Tibial nerve (tissue), 4 donors: Measurements from ENCODE around the gene MSH6. TPM values are rescaled to one million over a fixed set of nuclear protein-coding genes. Genes with fewer than 3 reads are reported as not detected.

ENCODE experiments used
- DNase-seq, 2 donors: peaks; one replicate each; pipeline ENCODE4 v3.0.0-alpha.2; 2019; ENCODE audit warnings: low spot score in 2 of 2
- H3K27ac ChIP-seq, 4 donors: fragments of 200-600 bp; sonication (generic) in 3 of 4; one replicate each; pipeline ENCODE4 v1.5.1; 2017 to 2019; ENCODE audit warnings: mild to moderate bottlenecking in 1 of 4
- H3K27me3 ChIP-seq, 2 donors: fragments of 200-600 bp; sonication (generic) in 1 of 2; one replicate each; pipeline versions ENCODE4 v1.5.1 to v1.6.0; 2017 to 2019
- H3K36me3 ChIP-seq, 3 donors: fragments of 200-600 bp; sonication (generic); one replicate each; pipeline ENCODE4 v1.5.1; 2018 to 2019
- H3K4me1 ChIP-seq, 4 donors: fragments of 200-600 bp; sonication (generic) in 3 of 4; one replicate each; pipeline ENCODE4 v1.5.1; 2017 to 2019
- H3K4me3 ChIP-seq, 4 donors: fragments of 200-600 bp; sonication (generic) in 3 of 4; one replicate each; pipeline ENCODE4 v1.5.1; 2017 to 2019; ENCODE audit warnings: mild to moderate bottlenecking in 1 of 4, moderate library complexity in 1 of 4
- H3K9me3 ChIP-seq, 4 donors: fragments of 200-600 bp; sonication (generic) in 3 of 4; one replicate each; pipeline ENCODE4 v1.5.1; 2017 to 2019
- EP300 ChIP-seq, 2 donors: sonication (generic); formaldehyde crosslinking; IDR thresholded peaks; one replicate each; pipeline ENCODE4 v1.6.1; 2017; ENCODE audit warnings: antibody characterized with exemption in 2 of 2, mild to moderate bottlenecking in 1 of 2
- POLR2A ChIP-seq, 2 donors: fragments of 450-650 bp; IDR thresholded peaks; one replicate each; pipeline ENCODE4 v1.6.1; 2017; ENCODE audit warnings: antibody characterized with exemption in 2 of 2, mild to moderate bottlenecking in 2 of 2, moderate library complexity in 2 of 2
- WGBS, 2 donors: methylation state at CpG; one replicate each; pipeline ENCODE4 v1.1.5; 2018; 5-methylcytosine and 5-hydroxymethylcytosine counted together
- total RNA-seq, 4 donors: library from RNA; depleted of rRNA; stranded (reverse); fragments of >200 nt; gene quantifications; one replicate each; pipeline ENCODE4 v1.1.0, GENCODE V29; 2016
- TF ChIP-seq, protein P1 (sequence below), 5 experiments: fragments of 200-600 bp in 3 of 5; fragments of 450-650 bp in 2 of 5; sonication (generic) in 3 of 5; IDR thresholded peaks; one replicate each; pipeline ENCODE4 v1.5.1; 2016 to 2019; ENCODE audit warnings: antibody characterized with exemption in 5 of 5, mild to moderate bottlenecking in 3 of 5, moderate library complexity in 2 of 5

Gene MSH6
- total RNA-seq, 4 donors from 2014 or later: 32.1 to 43.5 (median 37.6) TPM

DNA sequence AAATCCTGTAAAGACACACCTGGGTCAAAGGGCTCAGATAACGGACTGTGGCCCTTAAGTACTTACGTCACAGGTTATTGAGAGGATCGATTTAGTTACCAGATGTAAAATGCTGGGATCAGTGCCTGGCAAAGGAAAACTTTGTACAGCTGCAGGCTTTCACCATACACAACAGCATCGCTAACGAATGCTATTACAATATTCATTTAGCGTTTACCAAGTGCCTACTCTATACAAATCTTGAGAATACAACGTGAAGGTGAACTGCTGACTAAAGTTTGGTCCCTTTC is 619 bp upstream of the MSH6 start:
- peaks cover 0 to 39% (median 0%) of the 10 kb centered on the region in 4 donors for H3K4me1 ChIP-seq
- no peaks in the 10 kb centered on the region for H3K27me3 ChIP-seq
- TF ChIP-seq, protein P1, sequence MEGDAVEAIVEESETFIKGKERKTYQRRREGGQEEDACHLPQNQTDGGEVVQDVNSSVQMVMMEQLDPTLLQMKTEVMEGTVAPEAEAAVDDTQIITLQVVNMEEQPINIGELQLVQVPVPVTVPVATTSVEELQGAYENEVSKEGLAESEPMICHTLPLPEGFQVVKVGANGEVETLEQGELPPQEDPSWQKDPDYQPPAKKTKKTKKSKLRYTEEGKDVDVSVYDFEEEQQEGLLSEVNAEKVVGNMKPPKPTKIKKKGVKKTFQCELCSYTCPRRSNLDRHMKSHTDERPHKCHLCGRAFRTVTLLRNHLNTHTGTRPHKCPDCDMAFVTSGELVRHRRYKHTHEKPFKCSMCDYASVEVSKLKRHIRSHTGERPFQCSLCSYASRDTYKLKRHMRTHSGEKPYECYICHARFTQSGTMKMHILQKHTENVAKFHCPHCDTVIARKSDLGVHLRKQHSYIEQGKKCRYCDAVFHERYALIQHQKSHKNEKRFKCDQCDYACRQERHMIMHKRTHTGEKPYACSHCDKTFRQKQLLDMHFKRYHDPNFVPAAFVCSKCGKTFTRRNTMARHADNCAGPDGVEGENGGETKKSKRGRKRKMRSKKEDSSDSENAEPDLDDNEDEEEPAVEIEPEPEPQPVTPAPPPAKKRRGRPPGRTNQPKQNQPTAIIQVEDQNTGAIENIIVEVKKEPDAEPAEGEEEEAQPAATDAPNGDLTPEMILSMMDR (IDR thresholded peaks at IDR 0.05): no peak
- TF ChIP-seq EP300 (IDR thresholded peaks at IDR 0.05) (no peak), POLR2A (IDR thresholded peaks at IDR 0.05) (no peak)
- WGBS, 2 donors: 3 to 8% methylated on average over 7 of the region's 7 CpGs
- peak overlapping the region; percentile 89 to 98 (median 94) for H3K27ac ChIP-seq
- H3K4me3 ChIP-seq: peak overlapping the region; percentile 83 to 99 (median 90)
- H3K9me3 ChIP-seq: no peaks in the 10 kb centered on the region
- no peaks in the 10 kb centered on the region for H3K36me3 ChIP-seq
- peak in 1 of 2 donors; percentile 5 for DNase-seq

DNA sequence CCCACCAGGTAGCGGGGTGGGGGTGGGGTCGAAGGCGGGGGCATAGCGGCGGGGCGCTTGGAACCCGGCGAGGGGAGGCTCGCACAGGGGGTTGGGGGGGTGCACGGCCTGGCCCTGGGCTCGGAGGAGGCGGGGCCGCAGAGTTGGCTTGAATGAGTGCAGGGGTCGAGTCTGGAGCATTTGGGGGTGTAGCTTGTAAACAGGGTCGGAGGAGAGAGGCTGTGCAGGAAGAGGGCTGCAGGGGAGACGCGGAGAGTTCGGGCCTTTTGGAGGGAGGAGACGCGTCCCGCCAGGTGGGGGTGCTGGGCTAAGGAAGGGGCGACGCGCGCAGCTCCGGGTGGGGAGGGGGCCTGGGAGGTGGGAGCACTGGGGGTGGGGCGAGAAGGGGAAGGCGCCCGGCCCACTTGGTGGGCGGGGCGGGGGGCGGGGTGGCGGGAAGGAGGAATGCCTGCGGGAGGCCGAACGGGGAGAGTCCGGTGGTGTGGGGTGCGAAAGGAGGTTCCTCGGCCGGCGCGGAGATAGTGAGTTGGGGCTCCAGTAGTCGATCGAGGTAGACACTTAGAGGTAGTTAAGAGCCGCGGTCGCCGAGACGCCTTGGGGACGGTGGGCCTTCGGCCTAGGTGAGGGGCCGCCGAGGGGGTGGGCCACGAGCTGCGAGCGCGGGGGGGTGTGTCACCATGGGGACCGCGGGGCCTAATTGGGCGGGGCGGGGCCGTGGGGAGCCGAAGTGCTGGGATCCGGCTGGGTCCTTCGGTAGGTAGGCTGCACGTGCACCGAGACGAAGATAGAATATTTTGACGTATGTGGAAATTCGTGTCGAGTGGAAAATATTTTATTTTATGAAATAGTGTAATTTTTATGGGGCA is 774 bp downstream of the MSH6 start:
- Histone ChIP-seq H3K27ac (peak overlapping the region; percentile 89 to 98 (median 94)), H3K9me3 (no peaks in the 10 kb centered on the region), H3K4me1 (peaks cover 0 to 40% (median 0%) of the 10 kb centered on the region in 4 donors), H3K4me3 (peak overlapping the region; percentile 83 to 99 (median 90)), H3K27me3 (no peaks in the 10 kb centered on the region), H3K36me3 (no peaks in the 10 kb centered on the region)
- WGBS, 2 donors: 1 to 2% methylated on average over 59 to 65 of the region's 71 CpGs
- TF ChIP-seq POLR2A (IDR thresholded peaks at IDR 0.05) (no peak), EP300 (IDR thresholded peaks at IDR 0.05) (no peak)
- peak; percentile 19 to 41 for DNase-seq

DNA sequence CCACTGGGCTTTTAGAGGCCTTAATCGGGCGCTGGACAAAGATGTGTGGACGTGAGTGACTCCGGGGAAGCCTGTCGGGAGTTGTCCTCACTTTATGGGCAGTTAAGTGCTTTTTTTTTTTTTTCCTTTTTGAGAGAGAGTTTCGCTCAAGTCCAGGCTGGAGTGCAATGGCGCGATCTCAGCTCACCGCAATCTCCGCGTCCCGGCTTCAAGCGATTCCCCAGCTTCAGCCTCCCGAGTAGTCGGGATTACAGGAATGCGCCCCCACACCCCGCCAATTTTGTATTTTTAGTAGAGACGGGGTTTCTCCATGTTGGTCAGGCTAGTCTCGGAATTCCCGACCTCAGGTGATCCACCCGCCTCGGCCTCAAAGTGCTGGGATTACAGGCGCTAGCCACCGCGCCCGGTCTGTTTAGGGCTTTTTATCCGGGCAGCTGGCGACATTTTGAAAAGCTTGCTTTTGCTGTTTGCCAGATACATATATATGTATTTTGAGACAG is 1.5 kb downstream of the MSH6 start:
- H3K9me3 ChIP-seq: no peaks in the 10 kb centered on the region
- TF ChIP-seq, protein P1 (IDR thresholded peaks at IDR 0.05): no peak
- no peak for TF ChIP-seq EP300 (IDR thresholded peaks at IDR 0.05)
- no peak for TF ChIP-seq POLR2A (IDR thresholded peaks at IDR 0.05)

DNA sequence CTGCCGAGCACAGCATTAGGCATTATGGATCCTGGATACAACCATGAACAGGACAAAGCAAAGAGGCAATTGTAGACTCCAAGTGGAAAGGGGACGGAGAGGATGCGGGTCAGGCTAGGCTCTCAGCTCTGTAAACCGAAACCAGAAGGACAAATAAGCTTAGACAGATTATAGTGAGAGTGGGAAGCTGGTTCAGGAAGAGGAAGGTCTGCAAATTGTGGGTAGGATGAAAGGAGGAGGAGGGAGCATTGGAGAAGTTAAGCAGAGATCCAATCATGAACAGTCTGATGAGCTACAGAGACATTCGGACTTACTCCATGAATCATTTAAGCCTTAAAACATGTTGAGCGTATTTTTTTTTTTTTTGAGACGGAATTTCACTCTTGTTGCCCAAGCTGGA is 3.0 kb downstream of the MSH6 start:
- H3K4me3 ChIP-seq: no peak overlapping the region
- no peak for DNase-seq

More for the DNA sequence above, 1.5 kb downstream of the MSH6 start:
- Histone ChIP-seq H3K4me1 (peaks cover 0 to 40% (median 0%) of the 10 kb centered on the region in 4 donors), H3K27me3 (no peaks in the 10 kb centered on the region), H3K36me3 (no peaks in the 10 kb centered on the region), H3K4me3 (peak overlapping the region; percentile 83 to 99 (median 90)), H3K27ac (peak overlapping the region; percentile 89 to 98 (median 94))
- 25 to 30% methylated on average over 28 of the region's 28 CpGs for WGBS, 2 donors
- no peak for DNase-seq

DNA sequence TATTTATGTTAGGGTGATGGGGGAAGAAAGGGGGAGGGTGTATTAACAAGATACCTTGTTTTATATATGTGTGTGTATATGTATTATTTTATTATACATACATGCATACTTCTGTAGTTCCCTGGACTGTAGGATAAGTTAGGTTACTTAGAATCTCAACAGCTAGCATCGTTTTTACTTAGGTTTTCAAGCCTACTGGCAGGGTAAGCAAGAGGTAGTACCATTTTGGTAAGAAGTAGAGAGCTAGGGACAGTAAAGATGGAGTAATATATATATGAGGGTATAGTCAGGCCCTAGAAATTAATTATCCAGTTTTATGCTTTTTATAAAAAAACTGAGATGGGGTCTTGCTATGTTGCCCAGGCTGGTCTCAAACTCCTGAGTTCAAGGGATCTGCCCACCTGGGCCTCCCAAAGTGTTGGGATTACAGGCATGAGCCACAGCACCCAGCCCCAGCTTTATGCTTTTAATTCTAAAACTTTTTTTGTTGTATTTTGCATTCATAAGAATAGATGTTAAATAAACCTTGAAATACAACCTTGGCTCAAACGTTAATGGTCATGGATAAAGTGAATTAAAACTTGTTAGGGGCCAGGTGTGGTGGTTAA is 13.2 kb downstream of the MSH6 start:
- no peak overlapping the region for H3K27ac ChIP-seq
- TF ChIP-seq POLR2A (IDR thresholded peaks at IDR 0.05) (no peak), EP300 (IDR thresholded peaks at IDR 0.05) (no peak)
- TF ChIP-seq, protein P1 (IDR thresholded peaks at IDR 0.05): no peak
- no peak overlapping the region for H3K4me3 ChIP-seq
- no peak for DNase-seq
- peaks cover 0 to 90% (median 13%) of the 10 kb centered on the region in 3 donors for H3K36me3 ChIP-seq
- WGBS, 2 donors: 89 to 92% methylated on average over 2 of the region's 2 CpGs
- H3K9me3 ChIP-seq: no peaks in the 10 kb centered on the region
- no peaks in the 10 kb centered on the region for H3K4me1 ChIP-seq
- no peaks in the 10 kb centered on the region for H3K27me3 ChIP-seq

More for the DNA sequence above, 3.0 kb downstream of the MSH6 start:
- peaks cover 0 to 4% (median 0%) of the 10 kb centered on the region in 3 donors for H3K36me3 ChIP-seq
- TF ChIP-seq POLR2A (IDR thresholded peaks at IDR 0.05): no peak
- no peak for TF ChIP-seq EP300 (IDR thresholded peaks at IDR 0.05)
- TF ChIP-seq, protein P1 (IDR thresholded peaks at IDR 0.05): no peak
- peaks cover 0 to 44% (median 0%) of the 10 kb centered on the region in 4 donors for H3K4me1 ChIP-seq
- H3K27ac ChIP-seq: no peak overlapping the region
- WGBS, 2 donors: 73 to 85% methylated on average over 7 of the region's 7 CpGs
- H3K9me3 ChIP-seq: no peaks in the 10 kb centered on the region
- no peaks in the 10 kb centered on the region for H3K27me3 ChIP-seq
